ENCODE results near the gene WDR4.

- TF ChIP-seq CTCF (conservative IDR thresholded peaks at IDR 0.05; ENCODE audit: low read depth in 2 of 2) (no peak), REST (IDR thresholded peaks at IDR 0.05; ENCODE audit: unreplicated experiment) (no peak), POLR2AphosphoS5 (IDR thresholded peaks at IDR 0.05; ENCODE audit: low read depth) (no peak), ETS1 (IDR thresholded peaks at IDR 0.05) (no peak)
Observed at GRCh38 chr21:42835211-42835610, 44.1 kb downstream of the WDR4 start.

Data from GM23338 (cell line).